Activated T-cell treated with anti-CD3 and anti-CD28 coated beads, Interleukin-2, amount 50 U/mL, for 1 hour (primary cell): Measurements from ENCODE around the gene NEDD4L.

Experiments used
- DNase-seq: peaks from one replicate; pipeline ENCODE4 v3.0.0-alpha.2; 2020

NEDD4L gene

DNA sequence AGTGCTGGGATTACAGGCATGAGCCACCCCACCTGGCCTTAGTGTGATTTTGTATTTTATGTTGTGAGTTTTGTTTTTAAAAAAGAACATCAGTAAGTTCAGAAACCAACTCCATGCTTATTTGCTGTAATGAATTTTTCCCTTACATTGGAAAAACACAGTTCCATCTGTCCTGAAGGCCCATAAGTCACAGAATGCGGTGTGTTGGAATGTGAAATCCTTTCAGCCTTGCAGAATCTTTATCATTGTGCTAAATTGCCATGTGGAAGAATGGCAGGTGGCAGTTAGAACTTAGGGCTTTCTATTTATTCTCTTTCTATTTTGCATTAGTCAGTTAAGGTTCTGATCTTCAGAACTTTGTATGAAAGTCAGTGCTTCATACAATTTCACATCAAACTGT lies 52.6 kb downstream of the NEDD4L start:
- DNase-seq = no peak

- no peak for DNase-seq
Observed at GRCh38 chr18:58097121-58097906, 53.3 kb downstream of the NEDD4L start.

DNA sequence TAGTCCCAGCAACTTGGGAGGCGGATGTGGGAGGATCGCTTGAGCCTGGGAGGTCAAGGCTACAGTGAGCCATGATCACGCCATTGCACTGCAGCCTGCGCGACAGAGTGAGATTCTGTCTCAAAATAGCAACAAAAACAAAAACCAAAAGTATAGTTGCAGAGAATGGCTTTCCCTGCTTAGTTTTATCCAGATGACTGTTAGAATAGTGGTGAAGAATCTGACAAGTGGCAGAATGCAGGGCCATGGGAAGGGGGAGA lies 53.8 kb downstream of the NEDD4L start:
- DNase-seq = no peak

GRCh38 chr18:58098706-58099105 lies 54.7 kb downstream of the NEDD4L start:
- no peak for DNase-seq

- no peak for DNase-seq
Observed at GRCh38 chr18:58100154-58100553, 56.1 kb downstream of the NEDD4L start.

DNA sequence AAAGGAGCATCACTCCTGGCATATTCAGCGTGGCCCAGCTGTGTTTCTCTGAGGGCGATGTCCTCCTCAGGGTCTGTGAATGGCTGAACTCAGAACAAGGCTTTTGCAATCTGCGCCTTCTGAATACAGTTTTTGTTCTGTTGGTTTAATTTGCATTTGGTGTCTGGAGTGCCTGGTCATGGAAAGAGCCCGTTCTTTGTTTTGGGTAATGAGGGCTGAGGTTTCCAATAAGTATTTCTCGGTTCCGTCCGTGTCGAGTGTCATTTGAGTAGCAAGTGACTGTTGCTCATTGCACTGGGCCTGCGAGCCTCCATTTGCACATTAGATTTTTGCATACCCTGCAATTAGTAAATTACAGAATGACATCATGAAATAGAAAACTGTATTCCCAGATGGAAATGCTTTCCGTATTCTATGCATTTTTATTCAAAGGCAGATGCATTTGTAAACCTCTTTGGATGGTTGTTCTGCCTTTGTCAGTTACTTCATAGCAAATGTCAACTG lies 57.3 kb downstream of the NEDD4L start:
- DNase-seq = no peak

DNA sequence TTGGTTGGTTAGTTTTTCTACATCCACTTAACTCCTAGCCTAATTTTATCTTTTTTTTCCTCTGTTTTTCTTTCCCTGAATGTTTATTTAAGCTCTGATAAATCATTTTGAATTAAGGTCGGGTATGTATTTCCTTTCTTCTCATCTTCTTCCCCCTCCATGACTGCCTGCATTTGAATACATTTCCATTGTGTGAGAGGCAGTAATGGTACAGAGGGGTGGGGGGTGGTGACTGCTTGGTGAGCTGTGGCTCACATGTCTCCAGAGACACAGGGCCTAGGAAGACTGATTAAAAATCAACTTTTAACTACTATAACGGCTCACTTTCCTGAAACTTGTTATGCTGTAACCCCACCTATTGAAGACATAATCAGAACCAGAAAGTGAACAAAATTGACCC lies 58.0 kb downstream of the NEDD4L start:
- no peak for DNase-seq

DNA sequence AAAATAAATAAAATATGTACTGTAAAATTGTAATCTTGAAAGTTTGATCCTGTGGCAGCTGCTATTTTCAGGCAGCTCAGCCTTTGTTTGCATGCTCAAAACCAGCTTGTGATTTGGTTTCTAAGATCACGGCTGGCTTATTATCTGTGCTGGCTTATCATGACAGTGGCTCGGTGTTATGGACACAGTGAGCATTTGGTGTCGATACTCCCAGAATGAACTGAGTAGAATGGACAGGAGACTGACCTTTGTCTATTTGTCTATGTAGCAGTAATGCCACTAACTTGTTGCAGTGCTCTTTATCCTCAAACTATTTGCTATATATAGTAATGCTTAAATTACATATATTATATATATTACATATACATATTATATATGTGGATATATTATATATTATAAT lies 58.8 kb downstream of the NEDD4L start:
- DNase-seq = no peak

GRCh38 chr18:58103339-58103985 lies 59.4 kb downstream of the NEDD4L start:
- no peak for DNase-seq

- DNase-seq = no peak
Observed at GRCh38 chr18:58104096-58104495, 60.1 kb downstream of the NEDD4L start.

- no peak for DNase-seq
Observed at GRCh38 chr18:58105206-58105887, 61.3 kb downstream of the NEDD4L start.

DNA sequence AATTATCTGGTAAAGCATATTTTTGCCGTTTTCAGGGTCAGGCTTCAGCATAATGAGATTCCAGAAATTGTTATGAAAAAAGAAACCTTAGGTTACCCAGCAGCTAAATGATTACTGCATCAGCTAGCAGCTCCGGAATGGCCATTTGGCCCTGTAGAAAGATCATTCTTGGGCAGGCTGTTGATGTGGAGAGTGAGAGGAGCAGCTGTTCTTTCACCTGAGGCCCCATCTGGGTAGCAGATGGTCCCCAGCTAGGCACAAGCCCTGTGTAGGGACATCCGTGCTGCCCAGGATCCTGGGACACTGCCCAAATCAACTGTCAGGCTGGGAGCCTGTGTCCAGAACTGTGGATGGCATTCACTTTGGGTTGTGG lies 61.8 kb downstream of the NEDD4L start:
- no peak for DNase-seq

DNA sequence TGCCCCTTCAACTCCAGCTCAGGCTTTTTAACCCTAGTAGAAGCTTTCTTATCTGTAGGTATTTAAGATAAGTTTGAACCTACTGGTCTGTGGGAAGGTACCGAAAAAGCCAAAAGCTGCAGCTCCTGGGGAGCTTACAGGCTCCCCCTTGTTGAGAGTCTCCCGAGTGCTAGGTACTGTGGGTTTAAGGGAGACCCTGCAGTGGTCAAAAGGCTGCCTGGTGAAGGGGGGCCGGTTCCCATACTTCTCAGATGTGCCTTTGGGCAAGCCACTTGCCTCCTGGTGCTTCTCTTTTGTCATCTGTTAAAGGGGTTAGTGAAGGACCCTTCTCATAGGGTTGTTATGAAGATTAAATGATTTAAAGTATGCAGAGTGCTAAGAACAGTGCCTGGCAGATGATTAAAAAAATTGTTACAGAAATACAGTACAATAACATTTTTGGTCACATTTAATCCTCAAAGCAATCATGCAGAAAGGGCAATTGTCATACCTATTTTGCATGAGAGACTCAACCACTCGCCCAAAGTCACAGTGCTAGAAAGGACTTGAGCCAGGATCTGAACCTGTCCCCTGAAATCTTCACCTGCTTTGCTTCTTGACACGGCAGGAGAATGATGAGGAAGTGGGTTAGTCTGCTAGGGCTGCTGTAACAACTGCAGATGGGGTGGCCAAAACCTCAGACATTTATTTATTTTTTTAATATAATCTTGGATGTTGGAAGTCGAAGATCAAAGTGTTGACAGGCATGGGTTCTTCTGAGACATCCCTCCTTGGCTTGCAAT lies 62.5 kb downstream of the NEDD4L start:
- no peak for DNase-seq

DNA sequence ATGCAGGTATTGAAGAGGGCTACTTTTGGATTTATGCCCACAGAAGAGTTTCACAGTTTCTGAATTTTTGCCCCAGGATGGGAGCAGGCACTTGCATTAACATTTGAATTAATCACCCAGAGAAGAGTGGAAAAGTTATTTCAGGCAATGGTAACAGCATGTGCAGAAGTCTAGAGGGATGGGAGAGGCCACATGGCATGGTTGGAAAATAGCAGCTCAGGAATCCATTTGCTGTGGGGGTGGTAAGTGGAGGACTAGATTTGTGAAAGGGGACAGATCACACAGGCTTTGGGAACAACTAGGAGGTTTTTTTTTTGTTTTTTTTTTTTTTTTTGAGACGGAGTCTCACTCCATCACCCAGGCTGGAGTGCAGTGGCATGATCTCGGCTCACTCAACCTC lies 65.2 kb downstream of the NEDD4L start:
- DNase-seq = no peak

- no peak for DNase-seq
Observed at GRCh38 chr18:58110398-58110797, 66.4 kb downstream of the NEDD4L start.

- no peak for DNase-seq
Observed at GRCh38 chr18:58112174-58112573, 68.1 kb downstream of the NEDD4L start.

- DNase-seq = no peak
Observed at GRCh38 chr18:58113337-58113736, 69.3 kb downstream of the NEDD4L start.

- no peak for DNase-seq
Observed at GRCh38 chr18:58114766-58115165, 70.7 kb downstream of the NEDD4L start.

- DNase-seq = no peak
Observed at GRCh38 chr18:58116818-58117217, 72.8 kb downstream of the NEDD4L start.

DNA sequence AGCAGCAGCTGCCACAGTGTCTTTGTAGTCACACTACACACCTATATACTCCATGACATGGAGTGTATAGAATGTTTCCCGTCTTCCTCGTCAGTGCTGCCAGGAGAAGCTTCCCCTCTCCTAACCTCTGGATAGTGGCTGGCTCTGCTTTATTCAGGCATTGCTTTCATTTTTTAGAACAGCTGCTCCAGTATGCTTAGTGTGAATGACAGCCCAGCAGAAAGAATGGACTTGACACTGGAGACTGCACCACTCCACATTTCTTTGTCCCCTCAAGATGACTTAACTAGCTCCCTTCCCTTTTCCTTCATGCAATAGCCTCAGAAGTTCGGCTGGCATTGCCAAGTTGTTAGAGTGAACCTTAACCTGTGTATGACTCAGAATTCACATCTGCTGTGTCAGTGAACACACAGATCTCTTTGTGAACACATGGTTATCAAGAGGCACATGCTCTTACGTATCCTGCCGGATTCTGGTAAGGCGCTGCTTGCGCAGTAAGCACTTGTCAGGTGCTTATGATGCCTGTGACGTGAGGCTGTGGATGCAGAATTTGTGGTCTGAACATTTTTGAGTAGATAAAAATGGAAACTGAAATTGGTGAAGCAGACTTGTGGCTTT lies 73.9 kb downstream of the NEDD4L start:
- no peak for DNase-seq

GRCh38 chr18:58118536-58118935 lies 74.5 kb downstream of the NEDD4L start:
- no peak for DNase-seq

DNA sequence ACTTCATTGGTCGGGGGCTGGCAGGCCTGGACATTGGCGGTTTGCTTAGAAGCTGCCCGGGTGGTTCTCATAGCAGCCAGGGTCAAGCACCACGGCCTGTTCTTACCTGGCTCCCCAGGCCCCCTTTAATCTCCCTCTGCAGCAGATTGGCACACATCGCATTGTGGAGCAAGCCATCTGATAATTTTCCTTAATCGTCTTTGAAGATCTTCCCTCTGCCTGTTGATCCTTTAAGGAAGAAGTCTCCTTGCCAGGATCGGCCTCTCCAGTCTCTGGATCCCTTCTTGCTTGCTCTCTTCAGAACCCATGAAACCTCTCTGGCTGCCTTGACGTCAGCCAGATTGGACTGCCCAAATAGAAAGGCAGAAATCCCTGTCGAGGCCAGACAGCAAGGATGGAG lies 75.8 kb downstream of the NEDD4L start:
- no peak for DNase-seq

- no peak for DNase-seq
Observed at GRCh38 chr18:58124475-58124874, 80.4 kb downstream of the NEDD4L start.
